Motor neuron (in vitro differentiated cells): ENCODE results near the gene AMN1. TPM values are rescaled to one million over a fixed set of nuclear protein-coding genes. Genes with fewer than 3 reads are reported as not detected.
"Not testable (repeated sequence)": the region's sequence is repeated elsewhere in the genome, so short reads cannot be mapped to it uniquely, and the experiment has no call there.

Experiments
- ATAC-seq, 8 experiments: fragments of 200-7000 bp; cut with Tn5 transposase; replicated peaks in 6 of 8; 2 replicates each; pipeline ENCODE4 v1.8.0; 2021; ENCODE audit warnings: mild to moderate bottlenecking in 8 of 8, moderate library complexity in 8 of 8
- H3K27ac ChIP-seq, 2 donors: fragments of 250-450 bp; sonication (Bioruptor Pico); 2 replicates each; pipeline ENCODE4 v1.9.0; 2021; ENCODE audit warnings: antibody characterized with exemption in 2 of 2, mild to moderate bottlenecking in 2 of 2, moderate library complexity in 1 of 2
- H3K4me1 ChIP-seq, 2 donors: fragments of 250-450 bp; sonication (Bioruptor Pico); replicated peaks in 1 of 2; 2 replicates each; pipeline ENCODE4 v1.6.1; 2021; ENCODE audit warnings: antibody characterized with exemption in 2 of 2, mild to moderate bottlenecking in 2 of 2, moderate library complexity in 1 of 2
- H3K4me3 ChIP-seq, 5 donors: fragments of 250-450 bp; sonication (Bioruptor Pico); 2 replicates each; pipeline ENCODE4 v1.9.0; 2021; ENCODE audit warnings: antibody characterized with exemption in 5 of 5, mild to moderate bottlenecking in 5 of 5, moderate library complexity in 4 of 5
- WGBS, 10 experiments: fragments of 450-650 bp; shearing (Covaris generic); methylation state at CpG; one replicate each; pipeline ENCODE4 v1.0.0; 2022; 5-methylcytosine and 5-hydroxymethylcytosine counted together
- in situ Hi-C, 9 experiments: fragments of 400-800 bp; cut with MboI; loops; one replicate each; pipeline ENCODE4 v1.15.0; 2021; ENCODE audit warnings: low sequenced_read_pairs in 9 of 9, low pct_unique_long_range_greater_than_20kb in 2 of 9; ENCODE audit not compliant: unreplicated experiment in 9 of 9
- total RNA-seq, 8 experiments: library from RNA; unstranded; fragments of 300-600 nt; gene quantifications; 2 replicates each; pipeline versions ENCODE4 v1.2.3 to v1.2.4, GENCODE V29; 2022

AMN1 gene
- total RNA-seq, 8 experiments from 2014 or later: 4.1 to 48.8 (median 26.3) TPM

- no peak for ATAC-seq
- Histone ChIP-seq H3K4me1 (peaks cover 6 to 8% of the 10 kb centered on the region in 2 donors), H3K27ac (no peak overlapping the region), H3K4me3 (no peak overlapping the region)
- WGBS, 10 experiments: 20 to 83% (median 67%) methylated on average over 1 to 2 of the region's 2 CpGs; no CpG with 5 or more reads in 3 of the 10 experiments
- in situ Hi-C loops: no loop called here
Measured at GRCh38 chr12:31750747-31751039, 21.9 kb upstream of the AMN1 start.

GRCh38 chr12:31749024-31749704, 20.3 kb upstream of the AMN1 start:
- ATAC-seq: peak; percentile 65 to 96 (median 89)
- peaks cover 6% of the 10 kb centered on the region in 2 donors for H3K4me1 ChIP-seq
- in situ Hi-C loops: no loop called here
- 0 to 100% (median 71%) methylated on average over 1 to 5 of the region's 5 CpGs; no CpG with 5 or more reads in 1 of the 10 experiments for WGBS, 10 experiments
- no peak overlapping the region for H3K4me3 ChIP-seq
- no peak overlapping the region for H3K27ac ChIP-seq

GRCh38 chr12:31745242-31745641, 16.4 kb upstream of the AMN1 start:
- Histone ChIP-seq H3K4me1 (no peaks in the 10 kb centered on the region), H3K27ac (no peak overlapping the region), H3K4me3 (no peak overlapping the region)
- in situ Hi-C loops: no loop called here
- WGBS, 10 experiments: 67 to 100% (median 85%) methylated on average over 1 to 2 of the region's 2 CpGs; no CpG with 5 or more reads in 2 of the 10 experiments
- ATAC-seq: no peak

- H3K4me1 ChIP-seq, H3K4me3 ChIP-seq, H3K27ac ChIP-seq, in situ Hi-C loops, ATAC-seq: not testable (repeated sequence)
- WGBS, 10 experiments: 80 to 100% (median 92%) methylated on average over 1 to 4 of the region's 4 CpGs
Measured at GRCh38 chr12:31744363-31744762, 15.5 kb upstream of the AMN1 start.

- ATAC-seq: no peak
- in situ Hi-C loops: no loop called here
- WGBS, 10 experiments: 0 to 80% (median 55%) methylated on average over 1 of the region's 1 CpG; no CpG with 5 or more reads in 4 of the 10 experiments
Measured at GRCh38 chr12:31742891-31743290, 14.1 kb upstream of the AMN1 start.

GRCh38 chr12:31740628-31741027, 11.8 kb upstream of the AMN1 start:
- in situ Hi-C loops: no loop called here
- Histone ChIP-seq H3K4me3 (no peak overlapping the region), H3K27ac (no peak overlapping the region), H3K4me1 (peaks cover 0 to 4% of the 10 kb centered on the region in 2 donors)
- 0 to 100% (median 57%) methylated on average over 1 to 3 of the region's 3 CpGs; no CpG with 5 or more reads in 4 of the 10 experiments for WGBS, 10 experiments
- no peak for ATAC-seq

More at GRCh38 chr12:31742891-31743290, 14.1 kb upstream of the AMN1 start:
- Histone ChIP-seq H3K4me3 (no peak overlapping the region), H3K4me1 (no peaks in the 10 kb centered on the region), H3K27ac (no peak overlapping the region)

- peaks cover 0 to 4% of the 10 kb centered on the region in 2 donors for H3K4me1 ChIP-seq
- no peak for ATAC-seq
- WGBS, 10 experiments: 41 to 100% (median 86%) methylated on average over 1 to 2 of the region's 2 CpGs; no CpG with 5 or more reads in 6 of the 10 experiments
- H3K27ac ChIP-seq: no peak overlapping the region
- in situ Hi-C loops: no loop called here
- H3K4me3 ChIP-seq: no peak overlapping the region
Measured at GRCh38 chr12:31737763-31738162, 8.9 kb upstream of the AMN1 start.

- no peak for ATAC-seq
- in situ Hi-C loops: no loop called here
- 83 to 100% (median 94%) methylated on average over 1 to 3 of the region's 4 CpGs; no CpG with 5 or more reads in 6 of the 10 experiments for WGBS, 10 experiments
- H3K27ac ChIP-seq: no peak overlapping the region
- H3K4me1 ChIP-seq: peaks cover 0 to 4% of the 10 kb centered on the region in 2 donors
- no peak overlapping the region for H3K4me3 ChIP-seq
Measured at GRCh38 chr12:31737345-31737744, 8.5 kb upstream of the AMN1 start.

- H3K4me1 ChIP-seq: peaks cover 0 to 4% of the 10 kb centered on the region in 2 donors
- peak in 7 of 8 experiments; percentile 63 to 98 (median 95) for ATAC-seq
- in situ Hi-C loops: no loop called here
- H3K4me3 ChIP-seq: no peak overlapping the region
- H3K27ac ChIP-seq: no peak overlapping the region
Measured at GRCh38 chr12:31736472-31736871, 7.7 kb upstream of the AMN1 start.

- H3K4me3 ChIP-seq, in situ Hi-C loops, H3K27ac ChIP-seq, ATAC-seq, H3K4me1 ChIP-seq: not testable (repeated sequence)
- 45 to 100% (median 89%) methylated on average over 1 to 14 of the region's 15 CpGs; no CpG with 5 or more reads in 2 of the 10 experiments for WGBS, 10 experiments
Measured at GRCh38 chr12:31733549-31734432, 5.0 kb upstream of the AMN1 start.

- peaks cover under 1 to 7% of the 10 kb centered on the region in 2 donors for H3K4me1 ChIP-seq
- H3K27ac ChIP-seq: no peak overlapping the region
- no peak overlapping the region for H3K4me3 ChIP-seq
- 35 to 83% (median 47%) methylated on average over 1 to 4 of the region's 5 CpGs; no CpG with 5 or more reads in 2 of the 10 experiments for WGBS, 10 experiments
- in situ Hi-C loops: no loop called here
- ATAC-seq: peak in 1 of 8 experiments; percentile 1
Measured at GRCh38 chr12:31732926-31733548, 4.2 kb upstream of the AMN1 start.

GRCh38 chr12:31731203-31731602, 2.4 kb upstream of the AMN1 start:
- H3K4me1 ChIP-seq, in situ Hi-C loops, ATAC-seq, H3K4me3 ChIP-seq, H3K27ac ChIP-seq: not testable (repeated sequence)
- 66 to 100% (median 96%) methylated on average over 1 to 4 of the region's 5 CpGs; no CpG with 5 or more reads in 1 of the 10 experiments for WGBS, 10 experiments

GRCh38 chr12:31729705-31730104, 884 bp upstream of the AMN1 start:
- ATAC-seq: no peak
- H3K27ac ChIP-seq: no peak overlapping the region
- H3K4me1 ChIP-seq: peaks cover 6 to 9% of the 10 kb centered on the region in 2 donors
- in situ Hi-C loops: no loop called here
- WGBS, 10 experiments: 86 to 100% (median 93%) methylated on average over 2 to 4 of the region's 4 CpGs; no CpG with 5 or more reads in 5 of the 10 experiments
- peak overlapping the region; percentile 51 to 68 (median 55) for H3K4me3 ChIP-seq
